ENCODE measurements around the gene CTTN. TPM values are rescaled to one million over a fixed set of nuclear protein-coding genes. Genes with fewer than 3 reads are reported as not detected.
"Not testable (repeated sequence)": the region's sequence is repeated elsewhere in the genome, so short reads cannot be mapped to it uniquely, and the experiment has no call there.

Gene CTTN
- total RNA-seq, 1 donor from 2014 or later = 239 TPM

- no peak overlapping the region for H3K4me3 Mint-ChIP-seq (ENCODE audit: low read depth)
Observed at GRCh38 chr11:70402685-70403084, 4.4 kb downstream of the CTTN start.

GRCh38 chr11:70404244-70404643 lies 5.9 kb downstream of the CTTN start:
- H3K4me3 Mint-ChIP-seq (ENCODE audit: low read depth) = no peak overlapping the region

More at GRCh38 chr11:70402685-70403084, 4.4 kb downstream of the CTTN start:
- Mint-ChIP-seq H3K36me3 (ENCODE audit: insufficient read depth) (peaks cover 6% of the 10 kb centered on the region), H3K9me3 (ENCODE audit: low read depth) (no peaks in the 10 kb centered on the region), H3K27me3 (no peaks in the 10 kb centered on the region), H3K27ac (peak overlapping the region; percentile 50), H3K4me1 (ENCODE audit: low read depth) (peaks cover 9% of the 10 kb centered on the region)
- no peak for DNase-seq (ENCODE audit: low spot score, unreplicated experiment)
- TF ChIP-seq CTCF (IDR thresholded peaks at IDR 0.05; ENCODE audit: unreplicated experiment) = no peak

GRCh38 chr11:70405679-70406395 lies 7.5 kb downstream of the CTTN start:
- H3K4me1 Mint-ChIP-seq (ENCODE audit: low read depth) = peaks cover 2% of the 10 kb centered on the region
- peak overlapping the region; percentile 41 for H3K27ac Mint-ChIP-seq
- no peaks in the 10 kb centered on the region for H3K9me3 Mint-ChIP-seq (ENCODE audit: low read depth)
- DNase-seq (ENCODE audit: low spot score, unreplicated experiment) = no peak
- H3K27me3 Mint-ChIP-seq = no peaks in the 10 kb centered on the region
- no peak overlapping the region for H3K4me3 Mint-ChIP-seq (ENCODE audit: low read depth)
- no peak for TF ChIP-seq CTCF (IDR thresholded peaks at IDR 0.05; ENCODE audit: unreplicated experiment)
- peaks cover 15% of the 10 kb centered on the region for H3K36me3 Mint-ChIP-seq (ENCODE audit: insufficient read depth)

More at GRCh38 chr11:70404244-70404643, 5.9 kb downstream of the CTTN start:
- Mint-ChIP-seq H3K9me3 (ENCODE audit: low read depth) (no peaks in the 10 kb centered on the region), H3K4me1 (ENCODE audit: low read depth) (peaks cover 6% of the 10 kb centered on the region), H3K36me3 (ENCODE audit: insufficient read depth) (peaks cover 7% of the 10 kb centered on the region), H3K27ac (peak overlapping the region; percentile 25), H3K27me3 (no peaks in the 10 kb centered on the region)
- TF ChIP-seq CTCF (IDR thresholded peaks at IDR 0.05; ENCODE audit: unreplicated experiment) = no peak
- DNase-seq (ENCODE audit: low spot score, unreplicated experiment) = no peak

GRCh38 chr11:70407121-70407520 lies 8.8 kb downstream of the CTTN start:
- no peak for DNase-seq (ENCODE audit: low spot score, unreplicated experiment)
- Mint-ChIP-seq H3K27ac (no peak overlapping the region), H3K9me3 (ENCODE audit: low read depth) (no peaks in the 10 kb centered on the region), H3K36me3 (ENCODE audit: insufficient read depth) (peaks cover 22% of the 10 kb centered on the region), H3K4me3 (ENCODE audit: low read depth) (no peak overlapping the region), H3K27me3 (no peaks in the 10 kb centered on the region), H3K4me1 (ENCODE audit: low read depth) (peaks cover 1% of the 10 kb centered on the region)
- TF ChIP-seq CTCF (IDR thresholded peaks at IDR 0.05; ENCODE audit: unreplicated experiment) = no peak

GRCh38 chr11:70407814-70408213 lies 9.5 kb downstream of the CTTN start:
- TF ChIP-seq CTCF (IDR thresholded peaks at IDR 0.05; ENCODE audit: unreplicated experiment) = no peak
- no peaks in the 10 kb centered on the region for H3K9me3 Mint-ChIP-seq (ENCODE audit: low read depth)
- H3K36me3 Mint-ChIP-seq (ENCODE audit: insufficient read depth) = peaks cover 26% of the 10 kb centered on the region
- DNase-seq (ENCODE audit: low spot score, unreplicated experiment) = no peak
- no peaks in the 10 kb centered on the region for H3K27me3 Mint-ChIP-seq
- no peak overlapping the region for H3K27ac Mint-ChIP-seq
- H3K4me3 Mint-ChIP-seq (ENCODE audit: low read depth) = no peak overlapping the region
- peaks cover 1% of the 10 kb centered on the region for H3K4me1 Mint-ChIP-seq (ENCODE audit: low read depth)

GRCh38 chr11:70408326-70408725 lies 10.0 kb downstream of the CTTN start:
- not testable (repeated sequence) for H3K4me1 Mint-ChIP-seq (ENCODE audit: low read depth); H3K9me3 Mint-ChIP-seq (ENCODE audit: low read depth); DNase-seq (ENCODE audit: low spot score, unreplicated experiment); H3K27ac Mint-ChIP-seq; H3K27me3 Mint-ChIP-seq; H3K4me3 Mint-ChIP-seq (ENCODE audit: low read depth)
- peaks cover 27% of the 10 kb centered on the region for H3K36me3 Mint-ChIP-seq (ENCODE audit: insufficient read depth)

Measured in progenitor cell of endocrine pancreas (in vitro differentiated cells).